WTC11 (cell line): ENCODE results near the gene RWDD4. TPM values are rescaled to one million over a fixed set of nuclear protein-coding genes. Genes with fewer than 3 reads are reported as not detected.

ENCODE experiments used
- ATAC-seq: fragments of 200-7000 bp; cut with Tn5 transposase; 2 replicates; pipeline ENCODE4 v1.10.0; 2021; ENCODE audit warnings: mild to moderate bottlenecking, moderate library complexity
- CTCF ChIA-PET: fragments of 300-600 bp; sonication (Branson Sonifier 250); formaldehyde crosslinking; loops from one replicate; lab custom pipeline; 2021; ENCODE audit warnings: antibody characterized with exemption; lab: Charles Lee
- POLR2A ChIA-PET: fragments of 350-600 bp; sonication (Branson Sonifier 250); formaldehyde crosslinking; loops from one replicate; lab custom pipeline; 2021; ENCODE audit warnings: antibody characterized with exemption; lab: Charles Lee
- DNase-seq: peaks from one replicate; pipeline ENCODE4 v3.0.0; 2021; ENCODE audit warnings: low spot score
- H3K27ac Mint-ChIP-seq: 2 replicates; pipeline ENCODE4 v1.8.0; 2021; ENCODE audit warnings: mixed read lengths
- H3K27me3 Mint-ChIP-seq: 2 replicates; pipeline ENCODE4 v1.8.0; 2021; ENCODE audit warnings: low read depth, mild to moderate bottlenecking, moderate library complexity, mixed read lengths
- H3K36me3 Mint-ChIP-seq: 2 replicates; pipeline ENCODE4 v1.8.0; 2021; ENCODE audit warnings: mixed read lengths
- H3K4me1 Mint-ChIP-seq: 2 replicates; pipeline ENCODE4 v1.8.0; 2022; ENCODE audit warnings: mixed read lengths
- H3K4me3 Mint-ChIP-seq: 2 replicates; pipeline ENCODE4 v1.8.0; 2021; ENCODE audit warnings: mild to moderate bottlenecking, moderate library complexity, mixed read lengths
- H3K9me3 Mint-ChIP-seq: 2 replicates; pipeline ENCODE4 v1.8.0; 2021; ENCODE audit warnings: mixed read lengths
- ATF1 ChIP-seq: sonication (generic); formaldehyde crosslinking; IDR thresholded peaks from 2 replicates; pipeline ENCODE4 v1.8.1; 2023; ENCODE audit warnings: mild to moderate bottlenecking, moderate library complexity, missing genetic modification reagents
- ETV6 ChIP-seq: sonication (generic); formaldehyde crosslinking; IDR thresholded peaks from 2 replicates; pipeline ENCODE4 v1.8.1; 2022; ENCODE audit warnings: mild to moderate bottlenecking, missing genetic modification reagents
- GTF2I ChIP-seq: fragments of 250-450 bp; sonication (Bioruptor Pico); conservative IDR thresholded peaks from 2 replicates; pipeline ENCODE4 v1.4.0; 2021; ENCODE audit warnings: mild to moderate bottlenecking
- MYBL2 ChIP-seq: sonication (generic); formaldehyde crosslinking; IDR thresholded peaks from 2 replicates; pipeline ENCODE4 v1.8.1; 2023; ENCODE audit warnings: mild to moderate bottlenecking, moderate library complexity, missing genetic modification reagents
- NFATC4 ChIP-seq: fragments of 250-450 bp; sonication (Bioruptor Pico); IDR thresholded peaks from 2 replicates; pipeline ENCODE4 v1.9.0; 2021; ENCODE audit warnings: mild to moderate bottlenecking
- NR2C2 ChIP-seq: sonication (generic); formaldehyde crosslinking; IDR thresholded peaks from 2 replicates; pipeline ENCODE4 v1.8.0; 2022; ENCODE audit warnings: mild to moderate bottlenecking, missing genetic modification reagents
- ZNF121 ChIP-seq: sonication (generic); formaldehyde crosslinking; IDR thresholded peaks from 2 replicates; pipeline ENCODE4 v1.8.0; 2023; ENCODE audit warnings: missing genetic modification reagents
- ZNF232 ChIP-seq: sonication (generic); formaldehyde crosslinking; IDR thresholded peaks from 2 replicates; pipeline ENCODE4 v1.8.0; 2022; ENCODE audit warnings: mild to moderate bottlenecking, missing genetic modification reagents
- ZNF416 ChIP-seq: fragments of 250-450 bp; sonication (Bioruptor Pico); IDR thresholded peaks from 2 replicates; pipeline ENCODE4 v1.9.0; 2021; ENCODE audit warnings: mild to moderate bottlenecking, inconsistent platforms
- ZNF423 ChIP-seq: fragments of 250-450 bp; sonication (Bioruptor Pico); IDR thresholded peaks from 2 replicates; pipeline ENCODE4 v2.1.2; 2022; ENCODE audit warnings: mild to moderate bottlenecking, moderate library complexity
- total RNA-seq: library from RNA; stranded (reverse); gene quantifications from 3 replicates; pipeline ENCODE4 v1.2.3, GENCODE V29; 2021
- TF ChIP-seq, protein P1 (sequence below): sonication (generic); formaldehyde crosslinking; IDR thresholded peaks from 2 replicates; pipeline ENCODE4 v1.8.1; 2022; ENCODE audit warnings: low read depth, mild to moderate bottlenecking, moderate library complexity, missing genetic modification reagents, borderline replicate concordance
- TF ChIP-seq, protein P2 (sequence below): sonication (generic); formaldehyde crosslinking; IDR thresholded peaks from 2 replicates; pipeline ENCODE4 v1.8.1; 2023; ENCODE audit warnings: mild to moderate bottlenecking, missing genetic modification reagents, moderate library complexity
- TF ChIP-seq, protein P3 (sequence below): fragments of 250-450 bp; sonication (Bioruptor Pico); IDR thresholded peaks from 2 replicates; pipeline ENCODE4 v1.9.0; 2021; ENCODE audit warnings: mild to moderate bottlenecking
- TF ChIP-seq, protein P4 (sequence below): sonication (generic); formaldehyde crosslinking; IDR thresholded peaks from 2 replicates; pipeline ENCODE4 v1.8.1; 2022; ENCODE audit warnings: low read depth, missing genetic modification reagents, borderline replicate concordance
- TF ChIP-seq, protein P5 (sequence below): sonication (generic); formaldehyde crosslinking; IDR thresholded peaks from 2 replicates; pipeline ENCODE4 v1.8.1; 2023; ENCODE audit warnings: mild to moderate bottlenecking, missing genetic modification reagents
- TF ChIP-seq, protein P6 (sequence below): sonication (generic); formaldehyde crosslinking; conservative IDR thresholded peaks from 2 replicates; pipeline ENCODE4 v1.8.1; 2023; ENCODE audit warnings: mild to moderate bottlenecking, low read depth, missing genetic modification reagents, moderate library complexity

The RWDD4 gene
- total RNA-seq, 1 experiment from 2014 or later: 17.8 TPM

DNA sequence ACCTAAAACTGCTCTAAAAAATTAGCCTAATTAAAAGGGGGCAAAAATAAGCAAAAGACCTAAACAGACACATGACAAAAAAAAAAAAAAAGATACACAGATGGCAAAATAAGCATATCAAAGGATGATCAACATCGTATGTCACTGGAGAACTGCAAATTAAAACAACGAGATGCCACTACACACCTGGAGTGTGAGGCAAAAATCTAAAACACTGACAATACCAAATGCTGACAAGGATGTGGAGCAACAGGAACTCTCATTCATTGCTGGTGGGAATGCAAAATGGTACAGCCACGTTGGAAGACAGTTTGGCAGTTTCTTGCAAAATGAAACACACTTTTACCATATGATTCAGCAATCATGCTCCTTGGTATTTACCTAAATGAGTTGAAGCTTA, 64.2 kb downstream of the RWDD4 start (continued):
- TF ChIP-seq ZNF121 (CRISPR knock-in tag) (no peak), NFATC4 (no peak), ATF1 (CRISPR knock-in tag) (no peak), ETV6 (no peak), NR2C2 (no peak)

DNA sequence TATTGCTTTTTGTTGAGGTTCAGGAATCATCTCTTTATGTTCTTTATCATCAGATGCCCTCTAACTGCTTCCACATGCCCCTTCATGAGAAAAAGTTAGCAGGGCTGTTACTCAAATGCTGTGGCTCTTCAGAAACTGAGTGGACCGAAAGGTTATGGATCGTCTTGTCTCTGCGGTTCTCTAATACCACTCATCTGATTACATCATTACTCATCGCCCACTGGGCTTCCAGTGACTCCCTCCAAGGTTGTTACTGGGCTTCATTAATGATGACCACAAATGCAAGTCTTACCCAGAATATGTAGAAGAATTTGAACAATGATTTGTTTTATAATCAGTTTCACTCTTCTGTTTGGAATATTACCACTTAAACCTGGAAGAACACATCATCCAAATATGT, 67.7 kb downstream of the RWDD4 start:
- H3K27ac Mint-ChIP-seq: no peak overlapping the region

More for the DNA sequence above, 67.7 kb downstream of the RWDD4 start:
- Mint-ChIP-seq H3K4me3 (no peak overlapping the region), H3K36me3 (no peaks in the 10 kb centered on the region), H3K9me3 (peaks cover 16% of the 10 kb centered on the region), H3K27me3 (no peaks in the 10 kb centered on the region), H3K4me1 (no peaks in the 10 kb centered on the region)
- ChIA-PET POLR2A (no interaction called here), CTCF (no interaction called here)
- TF ChIP-seq, protein P1, sequence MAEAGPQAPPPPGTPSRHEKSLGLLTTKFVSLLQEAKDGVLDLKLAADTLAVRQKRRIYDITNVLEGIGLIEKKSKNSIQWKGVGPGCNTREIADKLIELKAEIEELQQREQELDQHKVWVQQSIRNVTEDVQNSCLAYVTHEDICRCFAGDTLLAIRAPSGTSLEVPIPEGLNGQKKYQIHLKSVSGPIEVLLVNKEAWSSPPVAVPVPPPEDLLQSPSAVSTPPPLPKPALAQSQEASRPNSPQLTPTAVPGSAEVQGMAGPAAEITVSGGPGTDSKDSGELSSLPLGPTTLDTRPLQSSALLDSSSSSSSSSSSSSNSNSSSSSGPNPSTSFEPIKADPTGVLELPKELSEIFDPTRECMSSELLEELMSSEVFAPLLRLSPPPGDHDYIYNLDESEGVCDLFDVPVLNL (CRISPR knock-in tag): no peak
- TF ChIP-seq, protein P2, sequence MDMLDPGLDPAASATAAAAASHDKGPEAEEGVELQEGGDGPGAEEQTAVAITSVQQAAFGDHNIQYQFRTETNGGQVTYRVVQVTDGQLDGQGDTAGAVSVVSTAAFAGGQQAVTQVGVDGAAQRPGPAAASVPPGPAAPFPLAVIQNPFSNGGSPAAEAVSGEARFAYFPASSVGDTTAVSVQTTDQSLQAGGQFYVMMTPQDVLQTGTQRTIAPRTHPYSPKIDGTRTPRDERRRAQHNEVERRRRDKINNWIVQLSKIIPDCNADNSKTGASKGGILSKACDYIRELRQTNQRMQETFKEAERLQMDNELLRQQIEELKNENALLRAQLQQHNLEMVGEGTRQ (CRISPR knock-in tag): no peak
- TF ChIP-seq, protein P3, sequence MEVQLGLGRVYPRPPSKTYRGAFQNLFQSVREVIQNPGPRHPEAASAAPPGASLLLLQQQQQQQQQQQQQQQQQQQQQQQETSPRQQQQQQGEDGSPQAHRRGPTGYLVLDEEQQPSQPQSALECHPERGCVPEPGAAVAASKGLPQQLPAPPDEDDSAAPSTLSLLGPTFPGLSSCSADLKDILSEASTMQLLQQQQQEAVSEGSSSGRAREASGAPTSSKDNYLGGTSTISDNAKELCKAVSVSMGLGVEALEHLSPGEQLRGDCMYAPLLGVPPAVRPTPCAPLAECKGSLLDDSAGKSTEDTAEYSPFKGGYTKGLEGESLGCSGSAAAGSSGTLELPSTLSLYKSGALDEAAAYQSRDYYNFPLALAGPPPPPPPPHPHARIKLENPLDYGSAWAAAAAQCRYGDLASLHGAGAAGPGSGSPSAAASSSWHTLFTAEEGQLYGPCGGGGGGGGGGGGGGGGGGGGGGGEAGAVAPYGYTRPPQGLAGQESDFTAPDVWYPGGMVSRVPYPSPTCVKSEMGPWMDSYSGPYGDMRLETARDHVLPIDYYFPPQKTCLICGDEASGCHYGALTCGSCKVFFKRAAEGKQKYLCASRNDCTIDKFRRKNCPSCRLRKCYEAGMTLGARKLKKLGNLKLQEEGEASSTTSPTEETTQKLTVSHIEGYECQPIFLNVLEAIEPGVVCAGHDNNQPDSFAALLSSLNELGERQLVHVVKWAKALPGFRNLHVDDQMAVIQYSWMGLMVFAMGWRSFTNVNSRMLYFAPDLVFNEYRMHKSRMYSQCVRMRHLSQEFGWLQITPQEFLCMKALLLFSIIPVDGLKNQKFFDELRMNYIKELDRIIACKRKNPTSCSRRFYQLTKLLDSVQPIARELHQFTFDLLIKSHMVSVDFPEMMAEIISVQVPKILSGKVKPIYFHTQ: no peak
- TF ChIP-seq ZNF423: no peak
- no peak for TF ChIP-seq GTF2I (CRISPR knock-in tag)
- TF ChIP-seq, protein P4, sequence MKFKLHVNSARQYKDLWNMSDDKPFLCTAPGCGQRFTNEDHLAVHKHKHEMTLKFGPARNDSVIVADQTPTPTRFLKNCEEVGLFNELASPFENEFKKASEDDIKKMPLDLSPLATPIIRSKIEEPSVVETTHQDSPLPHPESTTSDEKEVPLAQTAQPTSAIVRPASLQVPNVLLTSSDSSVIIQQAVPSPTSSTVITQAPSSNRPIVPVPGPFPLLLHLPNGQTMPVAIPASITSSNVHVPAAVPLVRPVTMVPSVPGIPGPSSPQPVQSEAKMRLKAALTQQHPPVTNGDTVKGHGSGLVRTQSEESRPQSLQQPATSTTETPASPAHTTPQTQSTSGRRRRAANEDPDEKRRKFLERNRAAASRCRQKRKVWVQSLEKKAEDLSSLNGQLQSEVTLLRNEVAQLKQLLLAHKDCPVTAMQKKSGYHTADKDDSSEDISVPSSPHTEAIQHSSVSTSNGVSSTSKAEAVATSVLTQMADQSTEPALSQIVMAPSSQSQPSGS (CRISPR knock-in tag): no peak
- TF ChIP-seq, protein P5, sequence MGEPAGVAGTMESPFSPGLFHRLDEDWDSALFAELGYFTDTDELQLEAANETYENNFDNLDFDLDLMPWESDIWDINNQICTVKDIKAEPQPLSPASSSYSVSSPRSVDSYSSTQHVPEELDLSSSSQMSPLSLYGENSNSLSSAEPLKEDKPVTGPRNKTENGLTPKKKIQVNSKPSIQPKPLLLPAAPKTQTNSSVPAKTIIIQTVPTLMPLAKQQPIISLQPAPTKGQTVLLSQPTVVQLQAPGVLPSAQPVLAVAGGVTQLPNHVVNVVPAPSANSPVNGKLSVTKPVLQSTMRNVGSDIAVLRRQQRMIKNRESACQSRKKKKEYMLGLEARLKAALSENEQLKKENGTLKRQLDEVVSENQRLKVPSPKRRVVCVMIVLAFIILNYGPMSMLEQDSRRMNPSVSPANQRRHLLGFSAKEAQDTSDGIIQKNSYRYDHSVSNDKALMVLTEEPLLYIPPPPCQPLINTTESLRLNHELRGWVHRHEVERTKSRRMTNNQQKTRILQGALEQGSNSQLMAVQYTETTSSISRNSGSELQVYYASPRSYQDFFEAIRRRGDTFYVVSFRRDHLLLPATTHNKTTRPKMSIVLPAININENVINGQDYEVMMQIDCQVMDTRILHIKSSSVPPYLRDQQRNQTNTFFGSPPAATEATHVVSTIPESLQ (CRISPR knock-in tag): no peak
- TF ChIP-seq, protein P6, sequence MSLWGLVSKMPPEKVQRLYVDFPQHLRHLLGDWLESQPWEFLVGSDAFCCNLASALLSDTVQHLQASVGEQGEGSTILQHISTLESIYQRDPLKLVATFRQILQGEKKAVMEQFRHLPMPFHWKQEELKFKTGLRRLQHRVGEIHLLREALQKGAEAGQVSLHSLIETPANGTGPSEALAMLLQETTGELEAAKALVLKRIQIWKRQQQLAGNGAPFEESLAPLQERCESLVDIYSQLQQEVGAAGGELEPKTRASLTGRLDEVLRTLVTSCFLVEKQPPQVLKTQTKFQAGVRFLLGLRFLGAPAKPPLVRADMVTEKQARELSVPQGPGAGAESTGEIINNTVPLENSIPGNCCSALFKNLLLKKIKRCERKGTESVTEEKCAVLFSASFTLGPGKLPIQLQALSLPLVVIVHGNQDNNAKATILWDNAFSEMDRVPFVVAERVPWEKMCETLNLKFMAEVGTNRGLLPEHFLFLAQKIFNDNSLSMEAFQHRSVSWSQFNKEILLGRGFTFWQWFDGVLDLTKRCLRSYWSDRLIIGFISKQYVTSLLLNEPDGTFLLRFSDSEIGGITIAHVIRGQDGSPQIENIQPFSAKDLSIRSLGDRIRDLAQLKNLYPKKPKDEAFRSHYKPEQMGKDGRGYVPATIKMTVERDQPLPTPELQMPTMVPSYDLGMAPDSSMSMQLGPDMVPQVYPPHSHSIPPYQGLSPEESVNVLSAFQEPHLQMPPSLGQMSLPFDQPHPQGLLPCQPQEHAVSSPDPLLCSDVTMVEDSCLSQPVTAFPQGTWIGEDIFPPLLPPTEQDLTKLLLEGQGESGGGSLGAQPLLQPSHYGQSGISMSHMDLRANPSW: no peak
- no peak for TF ChIP-seq ZNF416 (CRISPR knock-in tag)
- no peak for TF ChIP-seq MYBL2 (CRISPR knock-in tag)
- no peak for TF ChIP-seq ETV6
- TF ChIP-seq ZNF232 (CRISPR knock-in tag): no peak
- DNase-seq (no peak), ATAC-seq (no peak)

Other genes starting within 250 kb of the RWDD4 start
- 13.7 to 17.1 TPM (median 16.3 TPM) in 3 replicates for gene CDKN2AIP, start 214.5 kb downstream of the RWDD4 start, total RNA-seq
- gene ING2, start 154.1 kb downstream of the RWDD4 start, total RNA-seq: 12.0 to 15.6 TPM (median 14.8 TPM) in 3 replicates
- 30.0 to 35.9 TPM (median 33.6 TPM) in 3 replicates for gene TRAPPC11, start 108 bp upstream of the RWDD4 start, total RNA-seq
- 23.1 to 31.6 TPM (median 24.9 TPM) in 3 replicates for gene STOX2, start 246.1 kb upstream of the RWDD4 start, total RNA-seq